Pancreas (tissue), 10 donors: ENCODE measurements around the gene NR2F1-AS1. TPM values are rescaled to one million over a fixed set of nuclear protein-coding genes. Genes with fewer than 3 reads are reported as not detected.

ENCODE experiments used
- ATAC-seq, 4 donors: fragments of 200-7000 bp; cut with Tn5 transposase; one replicate each; pipeline versions ENCODE4 v1.8.0 to v1.9.1; 2020; ENCODE audit warnings: mild to moderate bottlenecking in 4 of 4, moderate library complexity in 4 of 4
- DNase-seq, 6 donors: peaks; one replicate each; pipeline ENCODE4 v3.0.0-alpha.2; 2020
- FAIRE-seq: peaks from 2 replicates; lab custom pipeline; 2012; peaks lifted over from hg19 to GRCh38; lab: Jason Lieb, UNC
- H3K27ac ChIP-seq, 4 donors: fragments of 200-600 bp; sonication (generic); 1 replicate in 3 of 4; 2 replicates in 1 of 4; pipeline versions ENCODE4 v1.5.0 to v1.8.0; 2020
- H3K27me3 ChIP-seq, 4 donors: fragments of 200-600 bp; one replicate each; pipeline ENCODE4 v1.8.0; 2021
- H3K36me3 ChIP-seq, 3 donors: fragments of 200-600 bp; sonication (generic) in 1 of 3; one replicate each; pipeline versions ENCODE4 v1.5.0 to v1.8.0; 2020 to 2021
- H3K4me1 ChIP-seq, 3 donors: fragments of 200-600 bp; one replicate each; pipeline ENCODE4 v1.8.0; 2021
- H3K4me3 ChIP-seq, 4 donors: fragments of 200-600 bp; sonication (generic) in 2 of 4; one replicate each; pipeline versions ENCODE4 v1.5.0 to v1.8.0; 2020 to 2021
- H3K9me3 ChIP-seq, 4 donors: fragments of 200-600 bp; one replicate each; pipeline ENCODE4 v1.8.0; 2021
- CTCF ChIP-seq, 4 donors: fragments of 200-600 bp; sonication (generic) in 3 of 4; IDR thresholded peaks; one replicate each; pipeline versions ENCODE4 v1.5.0 to v1.8.0; 2021; ENCODE audit warnings: antibody characterized with exemption in 4 of 4
- WGBS, 2 donors: extraction: QIAGEN DNeasy Blood & Tissue Kit; methylation state at CpG; one replicate each; pipeline ENCODE4 v1.1.7; 2013; 5-methylcytosine and 5-hydroxymethylcytosine counted together
- intact Hi-C, 3 donors: fragments of 100-400 bp; cut with DNase I; formaldehyde crosslinking; loops; one replicate each; pipeline versions ENCODE4 v1.11.1 to v1.14.2; 2022
- polyA plus RNA-seq, 2 donors: library from polyadenylated mRNA; stranded (reverse); fragments of 200-250 nt; gene quantifications; one replicate each; pipeline ENCODE4 v1.2.3, GENCODE V29; 2013
- total RNA-seq, 6 donors: library from RNA; stranded (reverse); fragmentation: NEBNext Ultra II Directional in 4 of 6; extraction: Animal tissue kit (Norgen Biotek cat#: 25700) in 4 of 6; gene quantifications; one replicate each; pipeline versions ENCODE4 v1.2.1 to v1.2.4, GENCODE V29; 2021 to 2023
- donor health status: healthy with polysubstance abuse.
- donor health status: DM: no; HTN: no; CAD: no; lungs with moderate emphysema.
- donor health status: DM: no; HTN: no; CAD: no.
- donor health status: control.
- donor health status: control.
- donor health status: Bipolar disorder and iron deficiency.
- donor health status: DM: yes; HTN: yes; CAD: no.
- donor health status: DM: no; HTN: no; CAD: no.
- donor health status: DM: no; HTN: no; CAD: no.
- donor health status: DM: yes; HTN: yes; CAD: no.

Gene NR2F1-AS1
- total and polyA plus RNA-seq, 8 donors: 0.65 to 4.4 (median 2.1) TPM

DNA sequence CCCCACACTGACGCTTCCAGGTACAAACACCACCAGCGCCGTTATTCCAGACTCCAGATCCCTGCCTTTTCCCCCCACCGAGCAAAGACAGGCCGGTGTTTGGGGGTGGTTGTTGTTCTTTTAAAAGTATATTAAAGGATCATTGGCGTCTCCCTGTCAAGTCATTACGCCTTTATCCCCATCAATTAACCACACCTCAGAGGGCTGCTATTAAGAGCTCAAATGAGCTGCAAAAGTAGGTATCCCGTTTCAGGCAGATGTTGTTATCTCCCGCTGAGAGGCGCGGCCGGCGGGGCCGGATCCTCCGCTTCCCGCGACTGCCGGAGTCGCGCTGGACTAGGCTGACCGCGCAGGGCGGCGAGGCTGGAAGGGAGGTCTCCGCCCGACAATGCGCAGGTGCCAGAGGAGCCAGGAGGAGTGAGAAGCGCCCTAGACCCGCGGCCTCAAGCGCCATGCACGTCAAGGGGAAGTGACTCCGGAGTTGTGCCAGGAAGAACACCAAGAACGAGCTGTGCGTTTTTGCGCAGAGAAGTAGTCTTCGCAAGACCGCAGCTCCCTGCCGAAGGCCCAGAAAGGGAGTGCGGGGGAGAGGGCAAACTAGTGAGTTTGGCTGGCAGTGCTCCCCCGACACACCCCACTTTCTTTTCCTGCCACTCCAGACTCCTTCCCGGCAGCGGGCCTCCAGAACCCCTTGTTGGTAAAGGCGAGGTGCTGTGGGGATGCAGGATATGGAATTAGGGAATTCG is 8.2 kb downstream of the NR2F1-AS1 start:
- 4 to 9% methylated on average over 45 of the region's 45 CpGs for WGBS, 2 donors
- Histone ChIP-seq H3K36me3 (no peaks in the 10 kb centered on the region), H3K27me3 (peaks cover 0 to 12% (median 3%) of the 10 kb centered on the region in 4 donors), H3K9me3 (no peaks in the 10 kb centered on the region), H3K4me3 (peak overlapping the region in 1 of 4 donors; percentile 20), H3K4me1 (peaks cover 0 to 2% (median 0%) of the 10 kb centered on the region in 3 donors), H3K27ac (no peak overlapping the region)
- ATAC-seq (peak in 3 of 4 donors; percentile 34 to 35 (median 34)), FAIRE-seq (no peak), DNase-seq (peak in 1 of 6 donors; percentile 60)
- no peak for TF ChIP-seq CTCF (IDR thresholded peaks at IDR 0.05)
- intact Hi-C loops: no loop called here

DNA sequence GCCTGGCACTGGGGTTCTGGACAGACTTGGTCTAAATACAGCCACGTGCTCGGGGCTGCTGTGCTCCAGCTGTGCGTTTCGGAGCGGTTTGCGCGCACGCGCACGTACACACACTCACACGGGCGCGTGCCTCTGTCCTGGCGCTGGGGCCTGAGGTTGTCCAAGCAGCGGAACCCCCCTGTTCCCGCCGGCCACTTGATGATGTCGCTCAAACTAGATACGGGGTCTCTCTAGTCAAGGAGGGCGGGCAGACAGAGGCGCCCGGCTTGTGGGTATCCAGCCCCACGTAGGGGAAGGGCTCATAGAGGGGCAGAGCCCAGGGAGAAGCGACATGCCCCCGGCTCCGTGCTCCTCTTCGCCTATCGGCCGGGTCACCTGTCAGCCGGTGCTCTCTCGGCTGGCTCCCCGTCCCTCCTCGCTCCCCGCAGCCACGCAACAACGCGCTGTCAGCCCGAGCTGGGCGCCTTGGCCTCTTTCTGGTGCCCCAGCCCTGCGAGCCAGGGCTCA is 8.9 kb downstream of the NR2F1-AS1 start:
- H3K4me1 ChIP-seq: peaks cover 0 to 2% (median 0%) of the 10 kb centered on the region in 3 donors
- intact Hi-C loops: no loop called here
- H3K4me3 ChIP-seq: peak overlapping the region in 1 of 4 donors; percentile 20
- H3K36me3 ChIP-seq: no peaks in the 10 kb centered on the region
- 8 to 14% methylated on average over 40 of the region's 40 CpGs for WGBS, 2 donors
- H3K9me3 ChIP-seq: no peaks in the 10 kb centered on the region
- TF ChIP-seq CTCF (IDR thresholded peaks at IDR 0.05): no peak
- no peak overlapping the region for H3K27ac ChIP-seq
- ATAC-seq (peak in 3 of 4 donors; percentile 31 to 41 (median 35)), DNase-seq (peak in 1 of 6 donors; percentile 65), FAIRE-seq (no peak)
- H3K27me3 ChIP-seq: peaks cover 0 to 12% (median 3%) of the 10 kb centered on the region in 4 donors

DNA sequence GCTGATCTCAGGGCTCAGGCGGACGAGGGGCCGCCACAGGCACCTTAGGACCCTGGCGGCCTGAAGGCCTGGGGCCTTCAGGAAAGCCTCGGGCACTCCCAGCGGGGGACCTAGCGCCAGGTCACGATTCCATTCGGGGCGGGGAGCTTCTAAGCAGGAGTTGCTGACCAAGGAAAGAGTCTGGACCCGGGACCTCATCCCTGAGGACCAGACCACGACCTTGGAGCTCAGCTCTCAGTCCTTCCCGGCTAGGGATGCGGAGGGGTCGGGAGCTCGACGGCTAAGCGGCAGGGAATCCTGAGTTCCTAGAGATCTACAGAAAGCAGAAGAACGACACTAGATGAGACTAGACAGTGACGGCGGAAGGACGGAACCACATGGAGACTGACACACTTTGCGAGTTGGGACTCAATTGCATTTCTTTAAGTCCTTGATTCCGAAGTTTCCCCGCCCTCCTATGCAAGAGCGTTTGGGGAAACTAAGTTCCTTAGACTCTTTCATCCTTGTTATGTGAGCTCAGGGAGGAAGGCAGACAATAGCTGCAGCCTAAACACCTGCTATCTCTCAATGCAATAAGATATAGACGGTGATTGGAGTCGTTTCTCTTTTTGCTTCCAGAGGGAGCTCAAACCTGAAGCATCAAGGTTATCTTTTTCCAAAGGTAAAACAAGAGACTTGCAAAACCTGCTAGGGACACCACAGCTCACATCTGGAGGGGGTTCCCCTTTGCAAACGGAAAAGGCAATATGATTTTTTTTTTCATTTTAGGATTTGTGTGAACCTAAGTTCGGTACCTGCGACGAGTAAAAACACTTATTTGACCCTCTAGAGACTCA is 9.7 kb downstream of the NR2F1-AS1 start:
- Histone ChIP-seq H3K27ac (no peak overlapping the region), H3K4me3 (no peak overlapping the region), H3K9me3 (no peaks in the 10 kb centered on the region), H3K27me3 (peaks cover 0 to 12% (median 5%) of the 10 kb centered on the region in 4 donors), H3K4me1 (peaks cover 0 to 2% (median 0%) of the 10 kb centered on the region in 3 donors), H3K36me3 (no peaks in the 10 kb centered on the region)
- no peak for FAIRE-seq
- intact Hi-C loops: no loop called here
- DNase-seq: no peak
- no peak for TF ChIP-seq CTCF (IDR thresholded peaks at IDR 0.05)
- WGBS, 2 donors: 49 to 53% methylated on average over 29 to 32 of the region's 32 CpGs
- ATAC-seq: no peak

- H3K27ac ChIP-seq: no peak overlapping the region
- TF ChIP-seq CTCF (IDR thresholded peaks at IDR 0.05): no peak
- peak in 1 of 4 donors; percentile 44 for ATAC-seq
- peak in 1 of 6 donors; percentile 65 for DNase-seq
- H3K27me3 ChIP-seq: peaks cover 0 to 12% (median 5%) of the 10 kb centered on the region in 4 donors
- FAIRE-seq: no peak
- WGBS, 2 donors: 28 to 33% methylated on average over 68 to 70 of the region's 70 CpGs
- H3K4me1 ChIP-seq: peaks cover 0 to 2% (median 0%) of the 10 kb centered on the region in 3 donors
- peak overlapping the region in 1 of 4 donors; percentile 17 for H3K4me3 ChIP-seq
- no peaks in the 10 kb centered on the region for H3K9me3 ChIP-seq
- intact Hi-C loops: no loop called here
- no peaks in the 10 kb centered on the region for H3K36me3 ChIP-seq
These were observed 10.5 kb downstream of the NR2F1-AS1 start for GRCh38 chr5:93570294-93571113.
